IPS DF 6.9 (cell line): ENCODE data around the gene EPGN.

Source experiments
- DNase-seq: peaks from one replicate; pipeline ENCODE4 v3.0.0-alpha.2; 2013; ENCODE audit warnings: low read depth, low spot score
- H3K27ac ChIP-seq: one replicate; pipeline ENCODE4 v1.5.1; 2013; ENCODE audit warnings: low read length, control low read depth
- H3K27me3 ChIP-seq: 2 replicates; pipeline ENCODE4 v1.6.1; 2013; ENCODE audit warnings: mild to moderate bottlenecking, low read length; ENCODE audit not compliant: control insufficient read depth, insufficient read depth
- H3K36me3 ChIP-seq: 2 replicates; pipeline ENCODE4 v1.6.1; 2013; ENCODE audit warnings: low read length; ENCODE audit not compliant: control insufficient read depth, insufficient read depth
- H3K4me1 ChIP-seq: 2 replicates; pipeline ENCODE4 v1.6.1; 2013; ENCODE audit warnings: low read length; ENCODE audit not compliant: control insufficient read depth, insufficient read depth
- H3K4me3 ChIP-seq: 2 replicates; pipeline ENCODE4 v1.5.1; 2013; ENCODE audit warnings: mild to moderate bottlenecking, low read length
- H3K9me3 ChIP-seq: 2 replicates; pipeline ENCODE4 v1.6.1; 2013; ENCODE audit warnings: low read length, inconsistent platforms; ENCODE audit not compliant: control insufficient read depth, insufficient read depth
- WGBS: extraction: QIAGEN DNeasy Blood & Tissue Kit; methylation state at CpG from one replicate; pipeline ENCODE4 v1.1.7; 2013; ENCODE audit warnings: mixed read lengths, missing lambda C conversion rate; ENCODE audit not compliant: insufficient read length, insufficient coverage; 5-methylcytosine and 5-hydroxymethylcytosine counted together

The EPGN gene

DNA sequence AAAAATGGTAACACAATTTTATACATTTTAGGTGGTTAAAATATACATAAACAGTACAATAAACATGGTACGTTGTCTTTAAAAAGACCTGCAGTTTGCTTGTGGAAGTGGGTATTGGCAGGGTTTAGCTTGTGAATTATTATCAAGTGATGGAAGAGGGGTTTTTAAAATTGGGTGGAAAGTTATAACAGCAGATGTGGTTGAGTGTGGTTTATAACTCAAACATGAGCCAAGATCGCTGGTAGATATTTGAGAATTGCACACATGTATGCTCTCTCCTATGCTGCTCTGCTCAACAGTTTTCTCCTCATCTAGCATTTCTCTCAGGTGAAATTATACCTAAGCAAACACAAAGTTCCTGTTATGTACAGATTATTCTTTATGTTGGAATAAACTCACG lies 14.0 kb downstream of the EPGN start:
- Histone ChIP-seq H3K27ac (no peak overlapping the region), H3K4me1 (peaks cover 3% of the 10 kb centered on the region; the same call in 1 of the 2 replicates), H3K27me3 (no peaks in the 10 kb centered on the region), H3K4me3 (no peak overlapping the region), H3K36me3 (no peaks in the 10 kb centered on the region), H3K9me3 (no peaks in the 10 kb centered on the region)
- WGBS: 100% methylated on average over 1 of the region's 3 CpGs
- DNase-seq: no peak

DNA sequence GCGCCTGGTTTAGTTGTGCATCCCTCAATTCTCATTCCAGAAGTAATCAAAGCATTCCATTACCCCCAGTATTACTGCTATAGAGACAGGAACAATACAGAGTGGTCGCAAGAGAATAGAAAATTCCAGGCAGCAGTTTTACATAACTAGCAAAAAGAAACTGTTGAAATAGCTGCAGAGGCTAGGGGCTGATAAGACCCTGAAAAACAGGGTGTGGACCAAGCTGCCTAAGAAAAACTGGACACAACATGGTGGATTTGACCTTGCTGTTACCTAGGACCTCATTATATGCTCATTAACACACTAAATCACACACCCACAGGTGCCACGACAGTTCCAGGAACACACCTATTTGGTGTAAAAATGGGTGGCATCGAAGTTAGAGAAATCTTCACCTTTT lies 15.4 kb downstream of the EPGN start:
- peaks cover 3% of the 10 kb centered on the region; the same call in 1 of the 2 replicates for H3K4me1 ChIP-seq
- no CpG with 5 or more reads among the region's 4 CpGs for WGBS
- H3K36me3 ChIP-seq: no peaks in the 10 kb centered on the region
- H3K27me3 ChIP-seq: no peaks in the 10 kb centered on the region
- no peak overlapping the region for H3K4me3 ChIP-seq
- no peak for DNase-seq
- no peaks in the 10 kb centered on the region for H3K9me3 ChIP-seq
- H3K27ac ChIP-seq: no peak overlapping the region

DNA sequence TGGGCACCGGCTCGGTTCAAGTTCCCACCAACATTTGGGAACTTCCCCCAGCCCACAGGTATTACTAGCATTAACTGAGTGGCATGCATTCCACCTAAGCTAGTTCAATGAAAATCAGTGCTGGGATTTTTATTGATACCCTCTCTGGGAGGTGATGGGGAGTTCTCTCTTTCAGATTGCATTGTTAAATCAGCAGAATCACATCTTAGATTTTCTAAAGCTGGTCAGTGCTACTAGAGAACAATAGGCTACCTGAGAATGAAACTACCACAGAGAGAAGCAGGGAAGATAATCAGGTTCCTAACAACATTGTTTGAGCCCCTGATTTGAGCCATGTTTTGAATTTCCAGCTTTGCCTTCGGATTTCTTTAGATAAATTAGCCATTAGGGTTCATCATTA lies 16.0 kb downstream of the EPGN start:
- Histone ChIP-seq H3K4me1 (peaks cover 3% of the 10 kb centered on the region; the same call in 1 of the 2 replicates), H3K27me3 (no peaks in the 10 kb centered on the region), H3K36me3 (no peaks in the 10 kb centered on the region), H3K4me3 (no peak overlapping the region), H3K27ac (no peak overlapping the region), H3K9me3 (no peaks in the 10 kb centered on the region)
- no CpG with 5 or more reads among the region's 3 CpGs for WGBS
- no peak for DNase-seq

DNA sequence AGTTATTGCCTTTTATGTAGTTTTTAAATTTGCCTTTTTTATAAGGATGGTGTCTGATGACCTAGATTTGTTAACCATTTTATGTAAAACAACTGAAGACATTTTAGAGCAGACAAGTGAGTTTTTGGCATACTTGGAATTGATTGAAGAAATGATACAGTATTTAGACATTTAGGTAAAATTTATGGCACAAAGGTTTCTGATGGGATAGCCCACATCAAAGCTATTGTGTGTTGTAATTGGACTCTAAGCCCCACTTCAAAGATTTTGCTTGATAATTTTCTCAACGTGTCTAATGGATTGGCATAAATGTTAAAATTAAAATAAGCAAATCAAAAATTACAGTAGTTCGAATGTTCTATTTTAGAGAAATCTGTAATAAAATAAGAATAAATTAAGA lies 17.6 kb downstream of the EPGN start:
- Histone ChIP-seq H3K36me3 (no peaks in the 10 kb centered on the region), H3K27me3 (no peaks in the 10 kb centered on the region), H3K9me3 (no peaks in the 10 kb centered on the region), H3K4me3 (no peak overlapping the region), H3K4me1 (peaks cover under 1% of the 10 kb centered on the region; the same call in 1 of the 2 replicates), H3K27ac (no peak overlapping the region)
- WGBS: 100% methylated on average over 1 of the region's 2 CpGs
- no peak for DNase-seq

DNA sequence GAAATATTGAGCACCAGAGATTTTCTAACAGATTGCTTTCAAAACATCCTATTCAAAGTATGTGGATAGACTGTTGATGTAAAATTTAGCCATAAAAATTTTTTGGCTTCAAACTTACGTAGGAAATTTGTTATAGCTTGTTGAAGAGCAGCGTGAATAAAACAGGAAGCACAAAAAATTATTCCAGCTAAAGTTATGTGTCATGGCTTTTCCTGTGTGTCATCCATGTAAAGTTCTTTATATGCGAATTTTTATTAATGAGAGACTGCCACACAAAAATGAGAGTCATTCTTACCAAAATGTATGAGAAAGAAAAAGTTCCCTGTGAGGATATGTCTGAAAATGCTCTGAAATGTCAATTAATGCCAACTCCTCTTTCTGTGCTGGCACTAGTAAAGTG lies 19.5 kb downstream of the EPGN start:
- Histone ChIP-seq H3K27me3 (no peaks in the 10 kb centered on the region), H3K27ac (no peak overlapping the region), H3K36me3 (no peaks in the 10 kb centered on the region), H3K4me1 (no peaks in the 10 kb centered on the region; the same call in 1 of the 2 replicates), H3K9me3 (no peaks in the 10 kb centered on the region), H3K4me3 (no peak overlapping the region)
- WGBS: no CpG with 5 or more reads among the region's 3 CpGs
- DNase-seq: no peak

DNA sequence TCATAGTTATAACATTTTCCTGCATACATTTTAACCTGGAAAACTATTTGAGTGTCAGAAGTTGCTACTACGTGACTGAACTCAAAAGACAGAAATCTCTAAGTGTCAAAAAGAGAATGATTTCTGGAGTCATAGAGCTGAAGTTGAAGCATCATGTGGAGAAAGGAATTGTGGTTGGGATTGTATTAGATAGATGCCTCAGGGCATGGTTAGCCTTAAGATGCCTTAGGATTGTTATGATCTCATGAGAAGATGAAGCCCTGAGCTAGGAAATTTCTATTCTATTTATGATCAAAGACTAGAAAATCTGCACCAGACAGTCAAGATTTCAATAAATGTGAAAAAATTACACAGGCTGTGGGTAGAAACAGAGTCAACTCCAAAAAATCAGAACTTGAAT lies 20.2 kb downstream of the EPGN start:
- Histone ChIP-seq H3K27ac (no peak overlapping the region), H3K4me3 (no peak overlapping the region), H3K27me3 (no peaks in the 10 kb centered on the region), H3K4me1 (no peaks in the 10 kb centered on the region; the same call in 1 of the 2 replicates), H3K9me3 (no peaks in the 10 kb centered on the region), H3K36me3 (no peaks in the 10 kb centered on the region)
- no CpG with 5 or more reads among the region's 1 CpG for WGBS
- no peak for DNase-seq

DNA sequence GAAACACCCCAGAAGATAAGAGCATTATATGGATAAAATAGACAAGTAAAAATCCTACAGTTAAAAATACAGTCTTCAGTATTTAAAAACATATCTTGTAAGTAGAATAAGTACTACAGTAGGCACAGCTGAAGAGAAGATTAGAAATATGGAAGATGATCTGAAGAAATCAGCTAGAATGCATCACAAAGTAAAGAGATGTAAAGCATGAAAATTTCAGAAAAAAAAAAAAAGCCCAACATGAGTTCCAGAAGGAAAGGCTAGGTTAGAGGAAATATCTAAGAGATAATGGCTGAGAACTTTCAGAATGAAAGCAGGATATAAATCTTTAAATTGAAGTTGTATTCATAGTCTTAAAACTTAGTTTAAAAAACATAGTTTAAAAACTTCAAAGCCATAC lies 21.0 kb downstream of the EPGN start:
- Histone ChIP-seq H3K4me3 (no peak overlapping the region), H3K9me3 (no peaks in the 10 kb centered on the region), H3K27ac (no peak overlapping the region), H3K4me1 (no peaks in the 10 kb centered on the region), H3K36me3 (no peaks in the 10 kb centered on the region), H3K27me3 (no peaks in the 10 kb centered on the region)
- DNase-seq: no peak

DNA sequence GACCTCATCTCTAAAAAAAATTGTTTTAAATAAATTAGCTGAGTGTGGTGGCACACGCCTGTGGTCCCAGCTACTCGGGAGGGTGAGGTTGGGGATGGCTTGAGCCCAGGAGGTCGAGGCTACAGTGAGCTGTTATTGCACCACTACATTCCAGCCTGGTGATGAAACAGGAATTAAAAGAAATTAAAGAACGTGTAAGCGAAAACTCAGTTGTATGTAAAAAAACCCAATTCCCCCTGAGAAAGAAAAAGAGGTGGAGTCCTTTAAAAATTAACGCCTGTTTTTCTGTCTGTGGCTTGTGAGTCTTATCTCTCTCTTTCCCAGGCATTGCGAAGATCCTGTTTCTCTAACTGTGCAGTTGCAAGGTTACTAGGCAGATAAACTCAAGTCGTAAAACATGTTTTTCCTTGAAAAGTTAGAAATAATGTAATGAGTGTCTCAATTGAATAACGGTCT lies 22.1 kb downstream of the EPGN start:
- WGBS: no CpG with 5 or more reads among the region's 9 CpGs
- H3K27ac ChIP-seq: no peak overlapping the region
- DNase-seq: no peak

DNA sequence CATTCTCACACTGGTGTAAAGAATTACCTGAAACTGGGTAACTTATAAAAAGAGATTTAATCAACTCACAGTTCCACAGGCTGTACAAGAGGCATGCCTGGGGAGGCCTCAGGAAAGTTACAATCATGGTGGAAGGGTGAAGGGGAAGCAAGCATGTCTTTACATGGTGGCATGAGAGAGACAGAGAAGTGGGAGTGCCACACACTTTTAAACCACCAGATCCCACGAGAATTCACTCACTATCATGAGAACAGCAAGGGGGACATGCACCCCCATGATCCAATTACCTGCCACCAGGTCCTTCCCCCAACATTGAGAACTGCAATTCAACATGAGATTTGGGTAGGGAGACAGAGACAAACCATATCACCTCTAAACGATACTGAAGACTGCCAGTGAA lies 23.0 kb downstream of the EPGN start:
- no peaks in the 10 kb centered on the region for H3K9me3 ChIP-seq
- no peak overlapping the region for H3K27ac ChIP-seq
- H3K27me3 ChIP-seq: no peaks in the 10 kb centered on the region
- no peak overlapping the region for H3K4me3 ChIP-seq
- no peak for DNase-seq
- no CpG with 5 or more reads among the region's 2 CpGs for WGBS
- H3K4me1 ChIP-seq: no peaks in the 10 kb centered on the region
- no peaks in the 10 kb centered on the region for H3K36me3 ChIP-seq

More for the DNA sequence above, 22.1 kb downstream of the EPGN start:
- Histone ChIP-seq H3K9me3 (no peaks in the 10 kb centered on the region), H3K27me3 (no peaks in the 10 kb centered on the region), H3K4me3 (no peak overlapping the region), H3K4me1 (no peaks in the 10 kb centered on the region), H3K36me3 (no peaks in the 10 kb centered on the region)

DNA sequence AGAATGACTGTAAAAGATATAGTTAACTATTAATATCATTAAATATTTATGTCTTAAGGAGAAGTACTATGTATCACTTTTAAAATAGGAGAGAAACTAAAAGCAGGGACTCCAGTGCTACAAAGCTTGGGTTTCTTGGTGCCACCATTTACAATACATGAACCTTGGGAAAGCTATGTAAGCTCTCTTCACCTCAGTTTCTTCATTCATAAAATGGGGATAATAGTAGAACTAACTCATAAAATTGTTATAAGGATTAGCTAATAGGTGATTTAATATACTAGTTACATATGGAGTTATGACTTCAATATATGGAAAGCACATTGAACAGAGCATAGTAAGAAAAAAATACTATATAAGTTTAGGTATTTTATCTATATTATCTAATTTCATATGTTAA lies 23.7 kb downstream of the EPGN start:
- Histone ChIP-seq H3K4me1 (no peaks in the 10 kb centered on the region), H3K4me3 (no peak overlapping the region), H3K27me3 (no peaks in the 10 kb centered on the region), H3K36me3 (no peaks in the 10 kb centered on the region), H3K9me3 (no peaks in the 10 kb centered on the region), H3K27ac (no peak overlapping the region)
- no peak for DNase-seq

DNA sequence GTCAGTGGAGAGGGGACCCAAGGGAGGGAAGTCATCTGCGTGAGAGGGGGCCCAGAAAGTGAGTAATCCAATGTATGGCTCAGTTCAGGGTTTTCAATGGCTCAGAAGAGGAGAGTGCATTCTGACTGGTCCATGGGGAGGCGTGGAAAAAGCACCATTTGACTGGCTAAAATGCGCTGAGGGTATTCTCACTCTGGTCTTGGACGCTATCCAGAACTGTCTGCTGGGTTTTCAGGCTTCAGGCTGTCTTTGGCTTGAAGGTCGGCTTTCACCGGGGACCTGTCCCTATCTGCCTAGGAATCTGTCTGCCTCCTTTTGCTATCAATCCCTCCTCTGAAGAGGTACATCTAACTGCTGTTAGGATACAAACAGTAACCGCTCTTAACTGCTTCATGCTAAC lies 26.4 kb downstream of the EPGN start:
- Histone ChIP-seq H3K27ac (no peak overlapping the region), H3K4me3 (no peak overlapping the region), H3K36me3 (no peaks in the 10 kb centered on the region), H3K27me3 (no peaks in the 10 kb centered on the region), H3K9me3 (no peaks in the 10 kb centered on the region), H3K4me1 (no peaks in the 10 kb centered on the region)
- no peak for DNase-seq
- no CpG with 5 or more reads among the region's 7 CpGs for WGBS
